Stimulated activated CD4-positive, alpha-beta T cell treated with anti-CD3 and anti-CD28 coated beads, TNF-alpha, amount 100 ng/mL, for 4 hours (primary cell): ENCODE data around the gene MRPL14.
"Not testable (repeated sequence)": the region's sequence is repeated elsewhere in the genome, so short reads cannot be mapped to it uniquely, and the experiment has no call there.

Source experiments
- DNase-seq, 3 experiments: peaks; one replicate each; pipeline ENCODE4 v3.0.0-alpha.2; 2020; ENCODE audit warnings: low read depth in 3 of 3

Gene MRPL14

DNA sequence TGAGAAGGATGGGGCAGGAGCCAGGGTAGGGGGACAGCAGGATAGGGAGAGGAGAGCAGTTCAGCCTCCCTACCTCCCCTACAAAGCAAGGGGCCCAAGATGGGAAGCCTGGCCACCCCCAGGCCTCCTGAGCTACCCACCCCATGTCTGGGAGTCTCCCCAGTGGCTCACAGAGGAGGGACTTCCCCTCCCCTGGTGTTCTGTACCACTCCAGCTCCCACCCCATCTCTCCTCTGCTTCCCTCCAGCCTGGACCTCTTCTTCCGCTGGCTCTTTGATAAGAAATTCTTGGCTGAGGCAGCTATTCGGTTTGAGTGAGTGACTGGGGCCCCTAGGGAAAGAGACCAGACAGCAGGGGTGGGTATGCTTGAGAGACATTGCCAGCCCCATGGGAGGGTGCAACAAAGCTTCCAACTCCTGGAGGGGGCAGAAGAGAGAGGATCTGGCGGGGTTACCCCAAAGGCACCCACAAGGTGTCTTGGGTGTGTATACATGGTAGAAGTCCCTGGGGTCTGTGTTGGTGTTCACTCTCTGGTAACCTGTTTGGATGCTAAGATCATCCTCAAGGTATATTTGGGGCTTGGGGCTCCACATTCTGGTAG, 23.2 kb upstream of the MRPL14 start:
- DNase-seq, result no peak

DNA sequence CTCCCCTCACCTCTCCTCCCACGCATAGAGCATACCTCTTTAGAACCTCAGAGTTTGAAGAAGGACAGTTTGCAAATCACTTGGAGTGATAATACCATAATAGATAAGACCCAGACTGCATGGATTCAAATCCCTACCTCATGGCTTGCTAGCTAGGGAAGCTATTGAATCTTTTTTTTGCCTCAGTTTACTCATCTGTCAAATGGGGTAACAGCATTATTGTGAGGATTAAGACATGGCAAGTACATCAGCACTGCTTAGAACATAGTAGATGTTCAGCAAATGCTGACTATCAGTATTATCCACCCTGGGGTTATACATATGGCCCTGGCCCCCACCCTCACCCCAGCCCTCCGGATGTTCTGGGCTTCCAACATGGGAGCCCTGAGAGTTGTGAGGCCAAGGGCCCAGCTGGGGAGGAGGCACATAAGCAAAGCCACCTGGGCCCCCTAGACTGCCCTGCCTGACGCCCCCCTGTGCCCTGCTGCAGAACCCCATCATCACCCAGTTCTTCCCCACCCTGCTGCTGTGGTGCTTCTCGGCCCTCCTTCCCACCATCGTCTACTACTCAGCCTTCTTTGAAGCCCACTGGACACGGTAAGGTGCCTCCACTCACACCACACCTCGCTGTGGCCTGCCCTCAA, 22.2 kb upstream of the MRPL14 start:
- no peak for DNase-seq

DNA sequence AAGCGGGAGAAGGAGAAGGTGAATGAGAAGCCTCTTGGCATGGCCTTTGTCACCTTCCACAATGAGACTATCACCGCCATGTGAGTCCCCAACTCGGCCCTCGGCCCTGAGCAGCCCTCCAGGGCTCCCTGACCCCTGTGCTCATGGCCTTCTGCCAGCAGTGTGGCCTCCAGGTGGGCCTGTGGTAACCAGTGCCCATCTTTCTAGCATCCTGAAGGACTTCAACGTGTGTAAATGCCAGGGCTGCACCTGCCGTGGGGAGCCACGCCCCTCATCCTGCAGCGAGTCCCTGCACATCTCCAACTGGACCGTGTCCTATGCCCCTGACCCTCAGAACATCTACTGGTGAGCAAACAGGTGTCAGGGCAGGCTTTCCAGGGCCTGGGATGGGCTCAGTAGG, 21.1 kb upstream of the MRPL14 start:
- DNase-seq, result no peak

DNA sequence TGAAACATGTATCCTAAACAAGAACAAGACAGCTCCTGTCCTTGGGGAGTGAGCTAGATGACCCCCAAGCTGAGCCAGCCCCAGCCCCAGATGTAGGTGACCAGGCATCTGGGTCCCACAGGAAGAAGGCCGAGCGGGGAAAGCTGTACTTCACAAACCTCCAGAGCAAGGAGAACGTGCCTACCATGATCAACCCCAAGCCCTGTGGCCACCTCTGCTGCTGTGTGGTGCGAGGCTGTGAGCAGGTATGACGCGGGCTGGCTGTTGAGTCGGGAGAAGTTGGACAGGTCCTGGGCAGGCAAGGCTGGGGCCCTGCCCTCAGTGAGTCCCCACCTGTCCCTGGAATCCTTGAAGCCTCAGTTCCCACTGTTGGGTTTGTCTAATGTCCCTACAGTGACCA, 20.0 kb upstream of the MRPL14 start:
- no peak for DNase-seq

DNA sequence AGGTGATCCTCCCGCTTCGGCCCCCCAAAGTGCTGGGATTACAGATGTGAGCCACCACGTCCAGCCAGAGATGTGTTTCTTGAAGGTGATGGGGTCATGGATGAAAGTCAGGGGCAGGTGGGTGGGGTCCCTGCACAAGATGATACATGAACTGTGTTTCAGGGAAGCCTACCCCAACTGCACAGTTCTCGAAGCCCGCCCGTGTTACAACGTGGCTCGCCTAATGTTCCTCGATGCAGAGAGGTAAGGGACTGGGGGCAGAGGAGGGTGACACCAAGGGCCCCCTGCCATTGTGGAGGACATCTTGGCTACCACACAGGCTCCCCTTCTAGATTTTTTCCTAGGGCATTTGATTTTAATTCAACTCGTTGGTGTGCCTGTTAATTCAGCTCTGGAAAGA, 19.4 kb upstream of the MRPL14 start:
- DNase-seq, result no peak

DNA sequence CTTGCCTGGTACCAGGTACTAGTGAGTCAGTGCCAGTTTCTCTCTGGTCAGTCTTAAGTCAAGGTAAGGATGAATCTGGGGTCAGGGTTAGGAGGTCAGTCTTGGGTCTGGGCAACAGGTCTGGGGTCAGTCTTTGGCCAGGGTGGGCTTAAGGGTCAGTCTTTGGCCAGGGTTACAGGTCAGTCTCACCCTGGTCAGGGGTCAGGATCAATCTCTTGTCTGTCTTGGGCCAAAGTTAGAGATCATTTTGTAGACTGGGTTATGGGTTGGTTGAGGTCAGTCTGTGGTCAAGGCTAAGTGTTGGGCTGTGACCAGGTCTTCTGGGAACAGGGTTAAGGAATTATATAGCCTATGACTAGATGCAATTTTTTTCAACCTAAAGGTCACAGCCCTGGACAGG, 18.6 kb upstream of the MRPL14 start:
- DNase-seq, result no peak

DNA sequence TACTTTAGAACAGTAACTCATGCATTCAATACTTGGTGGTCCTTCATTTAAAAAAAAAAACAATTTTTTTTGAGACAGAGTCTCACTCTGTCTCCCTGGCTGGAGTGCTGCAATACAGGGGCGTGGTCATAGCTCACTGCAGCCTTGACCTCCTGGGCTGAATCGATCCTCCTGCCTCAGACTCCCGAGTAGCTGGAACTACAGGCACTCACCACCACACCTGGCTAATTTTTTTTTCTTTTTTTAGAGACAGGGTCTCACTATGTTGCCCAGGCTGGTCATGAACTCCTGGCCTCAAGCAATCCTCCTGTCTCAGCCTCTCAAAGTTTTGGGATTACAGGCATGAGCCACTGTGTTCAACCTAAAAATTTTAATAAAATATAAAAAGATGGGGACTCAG, 17.3 kb upstream of the MRPL14 start:
- DNase-seq, result not testable (repeated sequence)

DNA sequence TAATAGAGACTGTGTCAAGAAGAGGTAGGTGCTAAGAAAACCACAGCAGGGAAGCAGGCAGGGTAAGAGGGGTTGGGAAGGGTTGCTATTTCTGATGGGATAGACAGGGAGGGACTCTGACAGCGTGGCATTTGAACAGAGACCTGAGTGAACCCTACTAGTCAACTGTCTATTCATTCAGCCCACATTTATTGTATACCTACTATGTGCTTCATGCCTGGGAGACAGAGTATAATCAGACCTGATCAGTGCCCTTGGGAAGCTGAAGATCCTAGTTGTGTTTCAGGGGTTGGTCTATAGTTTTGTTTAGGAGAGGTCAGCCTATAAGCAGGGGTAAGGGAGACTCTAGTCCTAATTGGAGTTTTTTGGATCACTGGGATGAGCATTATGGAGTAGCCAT, 16.5 kb upstream of the MRPL14 start:
- DNase-seq, result no peak

DNA sequence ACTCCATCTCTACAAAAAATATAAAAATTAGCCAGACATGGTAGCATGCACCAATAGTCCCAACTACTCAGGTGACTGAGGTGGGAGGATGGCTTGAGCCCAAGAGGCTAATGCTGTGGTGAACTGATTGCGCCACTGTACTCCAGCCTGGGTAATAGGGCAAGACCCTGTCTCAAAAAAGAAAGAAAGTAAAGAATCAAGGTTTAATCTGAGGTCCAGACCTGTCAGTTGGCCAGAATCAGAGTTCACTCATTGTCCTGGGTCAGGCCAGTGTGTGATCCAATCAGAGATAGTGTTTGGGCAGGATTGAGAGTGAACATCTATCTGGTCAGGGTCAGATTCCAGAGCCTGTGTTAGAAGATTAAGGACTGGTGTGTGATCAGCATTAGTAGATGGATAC, 15.6 kb upstream of the MRPL14 start:
- DNase-seq, result no peak

DNA sequence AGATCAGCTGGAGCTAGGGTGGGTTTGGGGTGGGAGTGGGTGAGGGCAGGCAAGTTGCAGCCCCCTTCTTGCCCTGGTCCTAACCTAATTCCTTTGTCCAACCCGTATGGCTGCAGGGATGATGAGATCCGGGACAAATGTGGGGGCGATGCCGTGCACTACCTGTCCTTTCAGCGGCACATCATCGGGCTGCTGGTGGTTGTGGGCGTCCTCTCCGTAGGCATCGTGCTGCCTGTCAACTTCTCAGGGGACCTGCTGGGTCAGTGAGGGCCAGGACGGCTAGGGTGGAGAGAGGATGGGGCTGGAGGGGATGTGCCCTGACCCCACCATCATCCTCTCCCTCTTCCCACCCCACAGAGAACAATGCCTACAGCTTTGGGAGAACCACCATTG, 12.1 kb upstream of the MRPL14 start:
- DNase-seq, result no peak

DNA sequence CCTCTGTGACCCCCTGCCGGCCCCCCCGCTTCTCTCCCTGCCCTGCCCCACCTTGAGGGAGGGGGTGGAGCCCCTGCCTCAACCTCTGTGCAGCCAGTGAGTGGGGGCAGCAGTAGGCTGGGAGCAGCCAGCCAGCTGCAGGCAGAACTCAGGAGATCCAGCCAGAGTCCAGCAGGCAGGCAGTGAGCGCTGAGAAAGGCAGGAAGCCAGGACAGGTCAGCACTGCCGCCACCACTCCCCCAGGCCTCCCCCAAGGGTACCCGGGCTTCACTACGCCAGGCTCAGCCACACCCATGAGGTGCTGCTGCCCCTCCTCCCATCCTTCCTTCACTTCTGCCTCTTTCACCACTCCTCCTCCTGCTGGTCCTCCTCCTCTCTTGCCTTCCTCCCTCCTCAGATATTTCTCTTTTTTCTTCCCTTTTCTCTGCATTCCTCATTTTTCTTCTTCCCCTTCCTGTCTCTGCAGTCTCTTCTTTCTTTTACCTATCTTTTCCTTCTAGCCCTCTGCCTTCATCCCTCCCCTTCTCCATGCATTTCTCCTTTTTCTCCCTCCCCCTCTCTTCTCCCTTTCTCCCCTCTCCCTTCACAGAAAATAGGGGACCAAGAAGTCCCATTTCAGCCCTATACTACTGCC, 11.6 kb upstream of the MRPL14 start:
- no peak for DNase-seq

DNA sequence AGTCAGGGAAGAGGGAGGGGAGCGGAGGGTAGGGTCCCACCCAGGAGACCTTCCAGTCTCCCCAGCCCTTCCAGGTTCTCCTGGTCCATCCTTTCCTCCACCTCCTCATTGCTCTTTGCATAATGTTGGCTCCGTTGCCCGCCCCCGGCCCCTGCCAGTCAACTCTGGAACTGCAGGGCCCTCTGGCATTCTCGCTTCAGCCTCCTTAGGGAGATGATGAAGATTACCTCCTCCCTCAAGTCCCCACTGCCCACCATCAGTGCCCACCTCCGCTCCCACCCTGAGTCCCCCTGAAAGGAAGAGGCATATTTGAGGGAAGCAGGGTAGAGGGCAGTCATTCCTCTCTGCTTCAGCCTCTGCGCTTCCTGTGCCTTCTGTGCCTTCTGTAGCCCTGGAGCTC, 8.6 kb upstream of the MRPL14 start:
- no peak for DNase-seq

DNA sequence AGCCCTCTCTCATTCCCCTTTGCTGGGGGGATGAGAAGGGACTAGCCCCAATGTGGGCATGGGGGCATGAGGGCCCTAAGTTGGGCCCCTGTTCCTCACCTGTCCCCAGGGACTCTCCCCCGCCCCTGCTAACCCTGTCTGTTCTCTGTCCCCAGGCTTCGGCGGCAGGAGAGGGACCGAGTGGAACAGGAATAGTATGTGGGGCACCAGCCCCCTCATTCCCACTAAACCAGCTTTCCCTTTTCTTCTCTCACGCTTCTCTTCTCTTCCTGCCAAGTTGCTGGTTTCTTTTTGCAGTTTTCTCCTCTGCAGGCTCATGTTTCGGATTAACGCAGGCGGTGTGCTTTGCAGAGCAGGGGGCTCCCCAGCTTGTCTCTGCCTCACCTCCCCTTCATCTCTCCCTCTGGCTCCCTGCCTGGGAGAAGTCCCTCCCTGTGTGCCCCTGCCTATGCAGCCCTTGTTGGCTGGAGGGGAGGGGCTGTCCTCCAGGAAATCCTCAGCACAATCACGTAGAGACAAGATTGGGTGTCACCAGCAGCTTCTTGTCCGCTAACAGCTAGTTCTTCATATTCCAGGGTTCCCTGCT, 8.0 kb upstream of the MRPL14 start:
- DNase-seq, result no peak

DNA sequence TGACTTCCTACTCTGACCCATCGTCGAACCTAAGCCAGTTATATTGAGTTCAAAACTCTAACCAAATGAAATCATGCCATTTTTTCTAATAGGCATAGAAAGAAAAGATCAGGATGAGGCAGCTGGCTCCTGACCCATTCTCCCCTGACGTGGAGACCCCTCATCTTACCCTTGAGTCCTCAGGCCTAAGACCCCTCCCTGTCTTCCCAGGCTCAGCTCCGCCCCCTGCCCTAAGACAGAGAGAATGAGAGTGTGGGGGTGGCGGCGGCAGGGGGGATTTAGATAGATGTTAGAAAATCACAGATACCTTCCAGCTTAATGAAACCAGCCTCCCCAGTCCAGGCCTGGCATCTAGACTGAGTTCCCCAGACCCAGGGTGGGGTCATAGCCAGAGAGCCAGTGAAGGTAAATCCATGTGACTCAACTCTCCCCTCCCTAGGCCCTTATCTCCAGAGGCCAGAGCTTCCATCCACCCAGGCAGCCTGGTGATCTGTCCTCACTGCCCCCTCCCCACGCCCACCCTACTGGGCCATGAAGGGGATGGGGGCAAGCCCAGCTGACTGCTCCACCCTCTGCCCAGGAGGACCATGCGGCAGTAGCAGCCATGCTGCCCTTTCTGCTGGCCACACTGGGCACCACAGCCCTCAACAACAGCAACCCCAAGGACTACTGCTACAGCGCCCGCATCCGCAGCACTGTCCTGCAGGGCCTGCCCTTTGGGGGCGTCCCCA, 6.9 kb upstream of the MRPL14 start:
- DNase-seq, result no peak

DNA sequence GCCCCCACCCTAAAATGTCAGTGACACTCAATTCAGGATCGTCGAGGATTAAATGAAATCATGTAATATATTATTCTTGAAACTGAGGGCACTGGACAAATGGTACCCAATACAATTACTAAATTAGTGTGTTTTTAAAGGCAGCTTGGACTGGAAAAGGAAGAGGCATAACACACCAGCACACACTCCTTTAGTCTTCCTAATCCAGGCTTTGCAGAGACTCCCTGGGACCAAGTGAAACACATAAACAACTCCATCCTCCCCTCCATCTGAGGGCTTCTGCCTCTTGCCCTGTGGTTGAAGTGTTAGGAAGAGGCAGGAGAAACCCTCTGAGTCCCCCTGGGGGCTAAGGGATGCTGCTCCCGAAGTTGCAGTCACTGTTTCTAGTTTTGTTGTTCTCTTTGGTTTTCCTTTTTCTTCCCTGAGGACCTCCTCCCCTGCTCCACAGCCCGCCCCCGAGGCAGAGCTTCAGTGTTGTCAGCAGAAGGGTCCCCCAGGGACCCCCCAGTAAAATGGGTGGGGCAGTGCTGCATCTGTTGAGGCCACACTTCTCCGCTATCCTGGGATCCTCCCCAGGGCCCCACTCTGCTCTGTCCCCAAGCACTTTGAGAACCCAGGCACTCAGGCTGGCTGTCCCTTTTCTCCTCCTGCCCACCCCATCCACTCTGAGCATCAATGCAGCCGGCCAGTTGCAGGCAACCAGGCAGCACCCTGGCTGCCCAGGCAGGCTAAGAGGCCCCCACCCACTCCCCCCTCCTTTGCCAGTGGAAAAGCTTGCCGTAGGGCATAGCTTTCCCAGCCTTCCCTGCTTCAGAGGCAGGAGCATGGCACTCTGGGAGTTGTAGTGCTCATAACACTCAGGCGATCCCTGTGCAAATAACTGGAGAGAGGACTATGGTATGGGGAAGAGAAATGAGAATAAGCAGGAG, 6.0 kb upstream of the MRPL14 start:
- no peak for DNase-seq

DNA sequence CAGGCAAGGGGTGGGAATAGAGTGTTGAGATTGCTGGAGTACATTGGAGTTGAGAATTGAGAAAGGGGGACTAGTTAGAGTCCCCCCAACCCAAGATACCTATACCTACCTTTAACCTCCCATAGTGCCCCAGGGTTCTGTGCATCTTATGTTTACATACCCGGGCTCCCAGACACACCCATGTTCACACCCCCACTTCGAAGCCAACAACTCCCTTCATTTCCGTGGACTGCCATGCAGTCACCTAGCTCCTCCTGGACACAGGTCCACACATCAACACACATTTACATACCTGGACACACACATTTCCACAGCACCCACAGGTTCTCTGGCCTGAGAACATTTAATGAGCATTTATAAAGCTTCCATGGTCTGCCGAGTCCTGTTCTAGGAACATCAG, 5.2 kb upstream of the MRPL14 start:
- DNase-seq, result no peak

DNA sequence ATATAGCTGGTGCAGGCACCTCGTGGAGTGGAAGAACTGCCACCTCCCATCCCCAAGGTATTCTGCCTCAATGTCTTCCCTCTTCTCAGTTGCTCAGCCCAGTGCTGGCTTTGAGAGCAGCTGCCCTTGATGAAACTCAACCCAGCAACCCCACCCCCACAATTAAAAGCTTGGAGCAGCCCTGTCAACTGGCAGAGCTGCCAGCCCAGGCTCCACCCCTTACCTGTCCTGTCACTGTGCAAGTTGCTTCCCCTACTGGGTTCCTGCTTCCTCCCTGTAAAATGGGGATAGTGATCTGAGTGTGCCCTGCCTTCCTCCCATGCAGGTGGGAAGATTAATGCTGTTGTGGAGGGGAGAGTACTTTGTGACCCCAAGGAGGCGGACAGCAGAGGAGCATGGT, 4.6 kb upstream of the MRPL14 start:
- no peak for DNase-seq

DNA sequence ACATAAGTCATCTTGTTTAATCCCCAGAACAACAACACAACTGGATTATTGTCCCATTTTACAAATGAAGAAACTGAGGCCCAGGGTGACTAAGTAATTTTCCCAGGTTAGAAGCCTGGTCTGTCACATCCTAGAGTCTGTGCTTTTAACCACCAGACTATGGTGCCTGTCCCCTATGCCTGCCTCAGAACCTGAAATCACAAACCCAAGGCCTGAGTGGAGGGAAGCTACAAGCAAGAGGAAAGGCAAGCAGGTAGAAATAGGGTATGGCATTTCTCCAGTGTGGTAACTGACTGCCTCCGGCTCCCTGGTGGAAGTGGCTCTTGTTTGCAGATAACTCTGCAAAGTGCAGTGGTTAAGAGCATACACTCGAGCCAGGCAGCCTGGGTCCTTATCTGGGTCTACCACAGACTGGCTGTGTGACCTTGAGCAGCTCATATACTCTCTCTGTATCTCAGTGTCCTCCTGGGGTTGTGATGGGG, 2.6 kb upstream of the MRPL14 start:
- no peak for DNase-seq

DNA sequence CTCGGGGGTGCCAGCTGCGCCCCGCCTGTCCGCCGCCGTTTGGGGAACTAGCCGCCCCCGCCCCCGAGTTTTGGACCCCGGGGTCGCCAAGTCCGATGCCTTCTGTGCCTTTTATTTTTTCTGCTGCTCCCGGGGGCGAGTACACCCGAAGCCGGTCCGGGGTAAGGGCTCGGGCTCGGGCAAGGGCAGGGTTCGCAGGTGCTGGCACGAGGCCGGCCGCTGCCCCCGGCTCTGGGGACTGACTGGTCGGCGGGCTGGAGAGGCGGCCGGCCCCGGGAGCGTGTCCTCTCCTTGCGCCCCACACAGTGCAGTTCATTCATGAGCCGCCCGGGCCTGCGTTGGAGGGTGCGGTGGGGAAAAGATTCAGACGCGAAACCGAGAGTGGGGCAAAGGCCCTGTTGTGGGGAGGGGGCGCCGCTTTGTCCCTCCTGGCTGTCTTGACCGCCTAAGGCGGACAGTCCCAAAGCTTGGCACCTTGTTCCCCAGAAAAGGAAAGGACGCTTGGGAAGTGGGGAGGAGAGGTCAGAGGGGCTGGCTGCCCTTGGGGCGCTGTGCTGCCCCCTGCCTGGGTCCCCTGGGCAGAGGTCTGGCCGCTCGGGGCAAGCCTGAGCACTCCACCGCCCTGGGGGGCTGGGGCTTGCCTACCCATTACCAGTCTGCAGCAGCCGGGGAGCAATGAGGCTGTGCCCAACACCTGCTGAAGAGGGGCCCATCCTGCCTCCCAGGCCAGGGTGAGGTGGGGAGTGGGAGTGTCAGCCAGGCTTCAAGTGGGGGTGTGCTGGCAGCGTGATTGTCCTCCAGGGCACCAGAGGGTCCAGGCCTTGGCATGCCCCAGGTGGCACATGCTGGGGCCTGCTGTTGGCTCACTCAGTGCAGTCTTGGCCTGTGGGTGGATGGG, 1.0 kb upstream of the MRPL14 start:
- no peak for DNase-seq
